ENCODE measurements around the gene ADAMTS18. TPM values are rescaled to one million over a fixed set of nuclear protein-coding genes. Genes with fewer than 3 reads are reported as not detected.

The ADAMTS18 gene
- total and polyA plus RNA-seq, 2 of the 8 experiments (the other 6 are each of a cell fraction or from before 2014, with no cell fraction given) = 0.05 to 0.19 TPM

DNA sequence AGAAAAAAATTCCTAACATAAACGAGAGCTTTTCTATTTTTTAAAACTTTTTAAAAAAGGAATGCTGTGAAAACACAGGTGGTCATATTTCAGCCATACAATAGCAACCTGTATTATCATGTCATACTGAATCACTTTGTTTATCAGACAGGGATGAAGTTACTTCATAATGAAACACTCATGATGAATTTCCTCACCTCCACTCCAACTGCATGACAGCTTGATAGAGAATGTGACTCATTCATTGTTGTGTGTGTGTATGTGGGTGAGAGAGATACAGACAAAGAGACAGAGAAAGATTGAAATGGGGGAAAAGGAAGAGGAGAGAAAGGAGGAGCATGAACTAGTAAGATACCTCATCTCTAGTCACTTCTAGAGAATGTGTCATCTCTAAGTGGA, 126.7 kb downstream of the ADAMTS18 start:
- Histone ChIP-seq H3K14ac (ENCODE audit: insufficient read length) (no peak overlapping the region), H3K36me3 (ENCODE audit: control insufficient read depth in 2 of 4, insufficient read depth in 4 of 4, low read length in 3 of 4) (no peaks in the 10 kb centered on the region), H2BK120ac (replicated peaks; ENCODE audit: low read depth, low read length) (no peak overlapping the region), H3K23ac (ENCODE audit: insufficient read length) (no peak overlapping the region), H3K18ac (ENCODE audit: extremely low read depth, low read length) (no peak overlapping the region), H3K23me2 (ENCODE audit: low read depth, low read length) (no peaks in the 10 kb centered on the region), H3K79me2 (ENCODE audit: control insufficient read depth in 1 of 2, insufficient read depth in 2 of 2, low read length in 2 of 2) (no peaks in the 10 kb centered on the region), H3K27me3 (replicated peaks in 1 of 4; ENCODE audit: control insufficient read depth in 3 of 4, extremely low read depth in 1 of 4, insufficient read depth in 3 of 4, low read length in 3 of 4) (no peaks in the 10 kb centered on the region), H4K91ac (replicated peaks; ENCODE audit: insufficient read length, low read length) (no peak overlapping the region), H3K56ac (replicated peaks; ENCODE audit: insufficient read length, low read depth, low read length) (no peak overlapping the region), H4K8ac (ENCODE audit: extremely low read depth, insufficient read depth, low read length) (no peak overlapping the region), H3K9ac (replicated peaks in 1 of 4; ENCODE audit: extremely low read depth in 1 of 4, low read depth in 3 of 4, low read length in 3 of 4) (no peak overlapping the region), H3K27ac (ENCODE audit: low read depth, low read length) (no peak overlapping the region), H2BK20ac (ENCODE audit: low read length) (no peak overlapping the region), H2BK12ac (ENCODE audit: low read depth, low read length) (no peak overlapping the region), H2BK15ac (ENCODE audit: low read length) (no peak overlapping the region), H3K4ac (replicated peaks; ENCODE audit: insufficient read length, low read depth, low read length) (no peak overlapping the region), H2AK5ac (ENCODE audit: low read depth, low read length) (no peak overlapping the region), H4K20me1 (replicated peaks in 1 of 2; ENCODE audit: control insufficient read depth in 1 of 2, insufficient read depth in 2 of 2, low read length in 2 of 2) (no peaks in the 10 kb centered on the region), H3K9me3 (ENCODE audit: insufficient read depth in 2 of 2, low read depth in 1 of 2, low read length in 1 of 2) (no peaks in the 10 kb centered on the region), H3K4me3 (ENCODE audit: extremely low read depth in 1 of 4, insufficient read depth in 2 of 4, low read depth in 3 of 4, low read length in 4 of 4) (no peak overlapping the region), H3K4me2 (ENCODE audit: insufficient read depth in 1 of 2, low read depth in 2 of 2, low read length in 2 of 2) (no peak overlapping the region), H4K5ac (ENCODE audit: insufficient read length, low read depth, low read length) (no peak overlapping the region), H3K79me1 (ENCODE audit: low read depth, low read length) (no peaks in the 10 kb centered on the region), H2BK5ac (ENCODE audit: low read depth, low read length) (no peak overlapping the region), H2AFZ (ENCODE audit: low read length) (no peak overlapping the region), H3K4me1 (replicated peaks in 1 of 4; ENCODE audit: control insufficient read depth in 3 of 4, insufficient read depth in 4 of 4, low read length in 3 of 4) (no peaks in the 10 kb centered on the region)
- POLR2A ChIA-PET (ENCODE audit: partially characterized antibody) = no interaction called here
- FAIRE-seq (no peak), DNase-seq (ENCODE audit: low read depth in 1 of 2, low spot score in 2 of 2) (no peak)
- TF ChIP-seq BCL11A (IDR thresholded peaks at IDR 0.05; ENCODE audit: low read depth in 2 of 2, low read length in 2 of 2) (no peak), BACH1 (IDR thresholded peaks at IDR 0.05; ENCODE audit: low read length) (no peak), SUZ12 (IDR thresholded peaks at IDR 0.05; ENCODE audit: low read length) (no peak), RFX5 (IDR thresholded peaks at IDR 0.05; ENCODE audit: borderline replicate concordance, low read depth, low read length) (no peak)
- CTCF ChIA-PET (ENCODE audit: partially characterized antibody) = interaction anchor here (0.5 to 0.8 kb wide), 2 partner anchors 16 to 517 kb away, joined by 3 to 6 read pairs; no protein-coding TSS in a partner anchor
- 80% methylated on average over 1 of the region's 1 CpG; no CpG with 5 or more reads in 1 of the 2 experiments for WGBS, 2 experiments (ENCODE audit: extremely low coverage in 1 of 2, insufficient coverage in 1 of 2, insufficient read length in 1 of 2, insufficient replicate concordance in 2 of 2, low coverage in 1 of 2, low lambda C conversion rate in 2 of 2, missing lambda C conversion rate in 1 of 2)

Measured in H1 (cell line).